B cell (primary cell): Measurements from ENCODE around the gene SHC3. TPM values are rescaled to one million over a fixed set of nuclear protein-coding genes. Genes with fewer than 3 reads are reported as not detected.

Source experiments
- ATAC-seq: fragments of 200-7000 bp; cut with Tn5 transposase; one replicate; pipeline ENCODE4 v1.10.0; 2021; ENCODE audit warnings: low read depth, mild to moderate bottlenecking, moderate number of reproducible peaks, moderate library complexity
- CTCF ChIA-PET: fragments of 350-600 bp; sonication (Branson Sonifier 250); formaldehyde crosslinking; loops from one replicate; lab custom pipeline; 2021; ENCODE audit warnings: antibody characterized with exemption, inconsistent platforms; lab: Charles Lee
- POLR2A ChIA-PET: fragments of 350-600 bp; sonication (Branson Sonifier 250); formaldehyde crosslinking; loops from one replicate; lab custom pipeline; 2021; ENCODE audit warnings: antibody characterized with exemption; lab: Charles Lee
- DNase-seq: peaks from one replicate; pipeline ENCODE4 v3.0.0; 2013
- H2AFZ ChIP-seq: 2 replicates; pipeline ENCODE4 v1.6.1; 2012; ENCODE audit warnings: mild to moderate bottlenecking, low read depth, low read length; ENCODE audit not compliant: insufficient read depth, poor library complexity, severe bottlenecking
- H3K27ac ChIP-seq, 2 donors: 1 replicate in 1 of 2; 2 replicates in 1 of 2; pipeline ENCODE4 v1.5.1; 2012 to 2013; ENCODE audit warnings: low read length in 2 of 2, mild to moderate bottlenecking in 2 of 2, moderate library complexity in 1 of 2
- H3K27me3 ChIP-seq, 4 experiments: fragments of 200-600 bp in 1 of 4; sonication (generic) in 1 of 4; replicated peaks in 1 of 4; 1 replicate in 2 of 4; 2 replicates in 2 of 4; pipeline versions ENCODE4 v1.6.1 to v1.7.0; 2013 to 2016; ENCODE audit warnings: low read length in 3 of 4, mild to moderate bottlenecking in 2 of 4, mixed read lengths in 1 of 4, moderate library complexity in 1 of 4; ENCODE audit not compliant: insufficient read depth in 4 of 4, control insufficient read depth in 3 of 4; ENCODE audit errors: control extremely low read depth in 1 of 4
- H3K36me3 ChIP-seq, 2 experiments: replicated peaks in 1 of 2; 1 replicate in 1 of 2; 2 replicates in 1 of 2; pipeline versions ENCODE4 v1.6.1 to v1.7.1; 2013; ENCODE audit warnings: low read length in 1 of 2; ENCODE audit not compliant: insufficient read depth in 2 of 2, control insufficient read depth in 1 of 2; ENCODE audit errors: control extremely low read depth in 1 of 2, extremely low read depth in 1 of 2
- H3K4me1 ChIP-seq, 2 donors: fragments of 200-600 bp in 1 of 2; sonication (generic) in 1 of 2; 1 replicate in 1 of 2; 2 replicates in 1 of 2; pipeline versions ENCODE4 v1.5.1 to v1.6.1; 2013 to 2017; ENCODE audit warnings: low read length in 2 of 2; ENCODE audit not compliant: control insufficient read depth in 2 of 2, insufficient read depth in 2 of 2
- H3K4me2 ChIP-seq: replicated peaks from 2 replicates; pipeline ENCODE3; 2012; ENCODE audit warnings: mild to moderate bottlenecking, low read depth, low read length; ENCODE audit not compliant: poor library complexity, severe bottlenecking
- H3K4me3 ChIP-seq, 5 experiments: fragments of 200-600 bp in 1 of 5; sonication (generic) in 1 of 5; 1 replicate in 3 of 5; 2 replicates in 2 of 5; pipeline versions ENCODE4 v1.5.1 to v1.7.0; 2011 to 2016; ENCODE audit warnings: low read length in 4 of 5, mild to moderate bottlenecking in 4 of 5, low read depth in 2 of 5, control low read depth in 1 of 5, moderate library complexity in 1 of 5; ENCODE audit not compliant: insufficient read depth in 1 of 5; ENCODE audit errors: control extremely low read depth in 1 of 5, extremely low read depth in 1 of 5
- H3K79me2 ChIP-seq: fragments of 200-600 bp; sonication (generic); one replicate; pipeline ENCODE4 v1.6.0; 2016; ENCODE audit warnings: low read length; ENCODE audit not compliant: control insufficient read depth, insufficient read depth
- H3K9ac ChIP-seq: fragments of 200-600 bp; sonication (generic); 2 replicates; pipeline ENCODE4 v1.6.1; 2017; ENCODE audit warnings: mild to moderate bottlenecking, low read length, moderate library complexity
- H3K9me3 ChIP-seq, 3 donors: one replicate each; pipeline versions ENCODE4 v1.6.1 to v1.7.1; 2013; ENCODE audit warnings: low read length in 2 of 3; ENCODE audit not compliant: control insufficient read depth in 2 of 3, insufficient read depth in 1 of 3; ENCODE audit errors: control extremely low read depth in 1 of 3
- H4K20me1 ChIP-seq: 2 replicates; pipeline ENCODE4 v1.6.0; 2012; ENCODE audit warnings: mild to moderate bottlenecking, low read length; ENCODE audit not compliant: insufficient read depth, control insufficient read depth, poor library complexity, severe bottlenecking
- H3K27ac Mint-ChIP-seq: one replicate; pipeline ENCODE4 v1.8.0; 2021; ENCODE audit warnings: mixed read lengths
- H3K27me3 Mint-ChIP-seq: one replicate; pipeline ENCODE4 v1.8.0; 2021; ENCODE audit warnings: mixed read lengths
- H3K4me1 Mint-ChIP-seq: one replicate; pipeline ENCODE4 v1.8.0; 2021; ENCODE audit warnings: mixed read lengths
- H3K4me3 Mint-ChIP-seq: one replicate; pipeline ENCODE4 v1.8.0; 2021; ENCODE audit warnings: mixed read lengths
- H3K9me3 Mint-ChIP-seq: one replicate; pipeline ENCODE4 v1.8.0; 2022; ENCODE audit warnings: mixed read lengths; ENCODE audit not compliant: insufficient read depth
- EZH2 ChIP-seq: IDR thresholded peaks from 2 replicates; pipeline ENCODE4 v1.6.1; 2012; ENCODE audit warnings: borderline replicate concordance, low read depth, mild to moderate bottlenecking, moderate library complexity, low read length; ENCODE audit not compliant: insufficient read depth, poor library complexity, severe bottlenecking
- WGBS: methylation state at CpG from one replicate; pipeline ENCODE4 v1.1.5; 2013; ENCODE audit warnings: missing lambda C conversion rate; ENCODE audit not compliant: insufficient coverage; 5-methylcytosine and 5-hydroxymethylcytosine counted together
- intact Hi-C: fragments of 100-400 bp; cut with micrococcal nuclease; formaldehyde crosslinking; loops from one replicate; pipeline ENCODE4 v1.10.0; 2022
- polyA plus RNA-seq: library from polyadenylated mRNA; depleted of rRNA; stranded (reverse); fragments of >200 nt; gene quantifications from 2 replicates; pipeline ENCODE4 v1.2.3, GENCODE V29; 2012
- total RNA-seq, 2 donors: library from RNA; stranded (reverse); fragments of 120-200 nt in 1 of 2; gene quantifications; 1 replicate in 1 of 2; 2 replicates in 1 of 2; pipeline versions ENCODE4 v1.2.3 to v1.2.4, GENCODE V29; 2013 to 2022
- TF ChIP-seq, protein P1 (sequence below): fragments of 200-600 bp; IDR thresholded peaks from one replicate; pipeline ENCODE4 v1.8.0; 2022; ENCODE audit warnings: antibody characterized with exemption, mild to moderate bottlenecking

The SHC3 gene
- total and polyA plus RNA-seq, 2 donors (not counting 1 experiment from before 2014, with no cell fraction given) = 0.03 TPM; not detected in 1

DNA sequence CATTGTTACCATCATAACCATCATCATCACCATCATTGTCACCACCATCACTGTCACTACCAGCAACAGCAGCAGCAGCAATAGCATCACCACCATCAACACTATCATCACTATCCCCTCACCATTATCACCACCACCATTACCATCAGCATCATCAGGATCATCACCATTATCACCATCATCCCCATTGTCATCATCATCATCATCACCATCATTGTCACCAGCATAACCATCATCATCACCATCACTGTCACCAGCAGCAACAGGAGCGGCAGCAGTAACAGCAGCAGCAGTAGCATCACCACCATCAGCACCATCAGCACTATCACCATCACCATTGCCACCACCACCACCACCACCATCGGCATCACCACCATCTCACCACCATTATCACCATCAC, 139.0 kb downstream of the SHC3 start:
- CTCF ChIA-PET = no interaction called here
- H3K27ac Mint-ChIP-seq = no peak overlapping the region

DNA sequence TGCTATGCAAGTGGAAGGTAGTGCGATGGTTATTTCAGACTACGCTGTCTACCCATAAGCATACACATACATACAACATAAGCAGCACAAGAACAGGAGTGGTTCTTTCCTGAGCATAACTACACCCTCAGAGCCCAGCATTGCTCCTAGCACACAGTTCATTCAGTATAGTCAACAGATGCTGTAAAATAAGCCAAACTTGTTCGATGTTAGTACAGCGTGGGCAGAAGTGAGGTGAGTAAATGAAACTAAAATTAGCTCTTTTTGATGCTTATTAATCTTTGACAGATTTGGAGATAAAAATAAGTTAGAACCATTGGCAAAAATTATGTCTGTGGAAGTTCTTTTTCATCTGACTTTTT, 139.5 kb downstream of the SHC3 start:
- Histone ChIP-seq H4K20me1 (no peaks in the 10 kb centered on the region), H3K36me3 (no peaks in the 10 kb centered on the region), H3K4me2 (no peak overlapping the region), H3K27ac (no peak overlapping the region), H3K9me3 (peaks cover 0 to 4% (median 0%) of the 10 kb centered on the region in 3 donors), H3K9ac (no peak overlapping the region), H3K27me3 (no peaks in the 10 kb centered on the region), H3K79me2 (no peaks in the 10 kb centered on the region), H3K4me1 (no peaks in the 10 kb centered on the region), H2AFZ (no peak overlapping the region), H3K4me3 (no peak overlapping the region)
- peaks cover 8% of the 10 kb centered on the region for H3K27me3 Mint-ChIP-seq
- ATAC-seq = no peak
- H3K9me3 Mint-ChIP-seq = no peaks in the 10 kb centered on the region
- H3K4me1 Mint-ChIP-seq = peaks cover 4% of the 10 kb centered on the region
- ChIA-PET POLR2A (no interaction called here), CTCF (no interaction called here)
- no peak for TF ChIP-seq EZH2
- TF ChIP-seq, protein P1, sequence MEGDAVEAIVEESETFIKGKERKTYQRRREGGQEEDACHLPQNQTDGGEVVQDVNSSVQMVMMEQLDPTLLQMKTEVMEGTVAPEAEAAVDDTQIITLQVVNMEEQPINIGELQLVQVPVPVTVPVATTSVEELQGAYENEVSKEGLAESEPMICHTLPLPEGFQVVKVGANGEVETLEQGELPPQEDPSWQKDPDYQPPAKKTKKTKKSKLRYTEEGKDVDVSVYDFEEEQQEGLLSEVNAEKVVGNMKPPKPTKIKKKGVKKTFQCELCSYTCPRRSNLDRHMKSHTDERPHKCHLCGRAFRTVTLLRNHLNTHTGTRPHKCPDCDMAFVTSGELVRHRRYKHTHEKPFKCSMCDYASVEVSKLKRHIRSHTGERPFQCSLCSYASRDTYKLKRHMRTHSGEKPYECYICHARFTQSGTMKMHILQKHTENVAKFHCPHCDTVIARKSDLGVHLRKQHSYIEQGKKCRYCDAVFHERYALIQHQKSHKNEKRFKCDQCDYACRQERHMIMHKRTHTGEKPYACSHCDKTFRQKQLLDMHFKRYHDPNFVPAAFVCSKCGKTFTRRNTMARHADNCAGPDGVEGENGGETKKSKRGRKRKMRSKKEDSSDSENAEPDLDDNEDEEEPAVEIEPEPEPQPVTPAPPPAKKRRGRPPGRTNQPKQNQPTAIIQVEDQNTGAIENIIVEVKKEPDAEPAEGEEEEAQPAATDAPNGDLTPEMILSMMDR = no peak
- H3K27ac Mint-ChIP-seq = no peak overlapping the region
- H3K4me3 Mint-ChIP-seq = no peak overlapping the region
- DNase-seq = no peak
- intact Hi-C loops = no loop called here
- 100% methylated on average over 1 of the region's 4 CpGs for WGBS

More for the DNA sequence above, 139.0 kb downstream of the SHC3 start:
- H3K9me3 ChIP-seq = peaks cover 0 to 4% (median 0%) of the 10 kb centered on the region in 3 donors
- WGBS = 97% methylated on average over 2 of the region's 2 CpGs
- H4K20me1 ChIP-seq = no peaks in the 10 kb centered on the region
- H3K27me3 ChIP-seq = no peaks in the 10 kb centered on the region
- TF ChIP-seq, protein P1 = no peak
- TF ChIP-seq EZH2 = no peak
- H3K4me3 ChIP-seq = no peak overlapping the region
- Mint-ChIP-seq H3K4me3 (no peak overlapping the region), H3K27me3 (peaks cover 7% of the 10 kb centered on the region), H3K4me1 (peaks cover 4% of the 10 kb centered on the region), H3K9me3 (no peaks in the 10 kb centered on the region)
- H2AFZ ChIP-seq = no peak overlapping the region
- no peak for ATAC-seq
- DNase-seq = no peak
- H3K36me3 ChIP-seq = no peaks in the 10 kb centered on the region
- no peaks in the 10 kb centered on the region for H3K4me1 ChIP-seq
- intact Hi-C loops = no loop called here
- no peak overlapping the region for H3K9ac ChIP-seq
- no peak overlapping the region for H3K4me2 ChIP-seq
- POLR2A ChIA-PET = no interaction called here
- H3K79me2 ChIP-seq = no peaks in the 10 kb centered on the region
- no peak overlapping the region for H3K27ac ChIP-seq
